Melanocyte of skin (primary cell): ENCODE measurements around the gene LIPH. TPM values are rescaled to one million over a fixed set of nuclear protein-coding genes. Genes with fewer than 3 reads are reported as not detected.

Experiments used
- total RNA-seq, 2 donors: library from RNA; depleted of rRNA; stranded (reverse); fragments of >200 nt; gene quantifications; 2 replicates each; pipeline ENCODE4 v1.2.3, GENCODE V29; 2012

The LIPH gene
- total RNA-seq = under 1 TPM; under 0.01 to 0.34 TPM

GRCh38 chr3:185552358-185552877 is at the start of gene LIPH:
Gene LIPH, minus strand, starts transcription at chr3:185552588. Its CDS starts 117 bp downstream, at chr3:185552471.

GRCh38 chr3:185585859-185586685 is 33.7 kb upstream of the LIPH start, which contains the start of gene SENP2:
Gene SENP2, plus strand, starts transcription at chr3:185586295. Its CDS starts 119 bp downstream, at chr3:185586414.

GRCh38 chr3:185498503-185499396 is 53.6 kb downstream of the LIPH start, which contains the start of gene TMEM41A:
Gene TMEM41A, minus strand, starts transcription at chr3:185499035. Its CDS starts 74 bp downstream, at chr3:185498961.

Other genes with a start within 250 kb of the LIPH start
- gene MAP3K13, start 189.5 kb downstream of the LIPH start, total RNA-seq = 10 to 100 TPM; 20.6 TPM
- gene TMEM41A, start 53.6 kb downstream of the LIPH start, total RNA-seq = 1 to 10 TPM; 6.9 to 9.7 TPM
- gene SENP2, start 33.7 kb upstream of the LIPH start, total RNA-seq = 10 to 100 TPM; 18.6 to 26.0 TPM